ENCODE data around the gene BCORL1.

Gene BCORL1

GRCh38 chrX:129996120-129996519 is 13.7 kb downstream of the BCORL1 start:
- Histone ChIP-seq H3K36me3 (replicated peaks; ENCODE audit: low read depth, low read length) (no peaks in the 10 kb centered on the region), H3K79me2 (ENCODE audit: low read length) (peaks cover 5% of the 10 kb centered on the region; the same call in 1 of the 2 replicates), H3K9me3 (ENCODE audit: insufficient read depth, low read length) (no peaks in the 10 kb centered on the region), H4K20me1 (ENCODE audit: insufficient read depth, low read length) (0 out of 2 replicates have a peak, but pooled peaks cover 10% of the 10 kb centered on the region), H3K27ac (ENCODE audit: low read length) (no peak overlapping the region), H2AFZ (ENCODE audit: low read depth, low read length) (no peak overlapping the region), H3K9ac (ENCODE audit: low read length) (no peak overlapping the region), H3K4me1 (ENCODE audit: low read length) (no peaks in the 10 kb centered on the region), H3K4me3 (ENCODE audit: low read length) (no peak overlapping the region), H3K4me2 (ENCODE audit: low read length) (no peak overlapping the region), H3K27me3 (ENCODE audit: low read depth, low read length) (no peaks in the 10 kb centered on the region)
- TF ChIP-seq EZH2phosphoT487 (IDR thresholded peaks at IDR 0.05; ENCODE audit: low read depth), result no peak
- TF ChIP-seq CTCF (IDR thresholded peaks at IDR 0.05; ENCODE audit: low read depth, low read length), result no peak

- Histone ChIP-seq H3K4me2 (ENCODE audit: low read length) (no peak overlapping the region), H3K27me3 (ENCODE audit: low read depth, low read length) (no peaks in the 10 kb centered on the region), H3K9me3 (ENCODE audit: insufficient read depth, low read length) (no peaks in the 10 kb centered on the region), H3K9ac (ENCODE audit: low read length) (no peak overlapping the region), H3K4me1 (ENCODE audit: low read length) (no peaks in the 10 kb centered on the region), H2AFZ (ENCODE audit: low read depth, low read length) (no peak overlapping the region), H3K36me3 (replicated peaks; ENCODE audit: low read depth, low read length) (no peaks in the 10 kb centered on the region), H4K20me1 (ENCODE audit: insufficient read depth, low read length) (0 out of 2 replicates have a peak, but pooled peaks cover 10% of the 10 kb centered on the region), H3K4me3 (ENCODE audit: low read length) (no peak overlapping the region), H3K79me2 (ENCODE audit: low read length) (peaks cover 5% of the 10 kb centered on the region; the same call in 1 of the 2 replicates), H3K27ac (ENCODE audit: low read length) (no peak overlapping the region)
- TF ChIP-seq CTCF (IDR thresholded peaks at IDR 0.05; ENCODE audit: low read depth, low read length), result no peak
- no peak for TF ChIP-seq EZH2phosphoT487 (IDR thresholded peaks at IDR 0.05; ENCODE audit: low read depth)
Measured at GRCh38 chrX:129997086-129997485, 14.7 kb downstream of the BCORL1 start.

- Histone ChIP-seq H3K27me3 (ENCODE audit: low read depth, low read length) (no peaks in the 10 kb centered on the region), H3K4me3 (ENCODE audit: low read length) (no peak overlapping the region), H3K4me1 (ENCODE audit: low read length) (no peaks in the 10 kb centered on the region), H2AFZ (ENCODE audit: low read depth, low read length) (no peak overlapping the region), H4K20me1 (ENCODE audit: insufficient read depth, low read length) (0 out of 2 replicates have a peak, but pooled peaks cover 10% of the 10 kb centered on the region), H3K9me3 (ENCODE audit: insufficient read depth, low read length) (no peaks in the 10 kb centered on the region), H3K79me2 (ENCODE audit: low read length) (peaks cover 3% of the 10 kb centered on the region; the same call in 1 of the 2 replicates), H3K9ac (ENCODE audit: low read length) (no peak overlapping the region), H3K36me3 (replicated peaks; ENCODE audit: low read depth, low read length) (no peaks in the 10 kb centered on the region), H3K27ac (ENCODE audit: low read length) (no peak overlapping the region), H3K4me2 (ENCODE audit: low read length) (no peak overlapping the region)
- TF ChIP-seq EZH2phosphoT487 (IDR thresholded peaks at IDR 0.05; ENCODE audit: low read depth) (no peak), CTCF (IDR thresholded peaks at IDR 0.05; ENCODE audit: low read depth, low read length) (no peak)
Measured at GRCh38 chrX:129998021-129998420, 15.6 kb downstream of the BCORL1 start.

GRCh38 chrX:130001893-130002292 is 19.5 kb downstream of the BCORL1 start:
- no peak overlapping the region for H3K4me3 ChIP-seq (ENCODE audit: low read length)
- no peak overlapping the region for H3K27ac ChIP-seq (ENCODE audit: low read length)
- H3K4me2 ChIP-seq (ENCODE audit: low read length), result no peak overlapping the region
- no peaks in the 10 kb centered on the region for H3K27me3 ChIP-seq (ENCODE audit: low read depth, low read length)
- no peak overlapping the region for H3K9ac ChIP-seq (ENCODE audit: low read length)
- no peaks in the 10 kb centered on the region for H3K4me1 ChIP-seq (ENCODE audit: low read length)
- H3K79me2 ChIP-seq (ENCODE audit: low read length), result 0 out of 2 replicates have a peak, but pooled peaks cover 3% of the 10 kb centered on the region
- TF ChIP-seq CTCF (IDR thresholded peaks at IDR 0.05; ENCODE audit: low read depth, low read length) (no peak), EZH2phosphoT487 (IDR thresholded peaks at IDR 0.05; ENCODE audit: low read depth) (no peak)
- H2AFZ ChIP-seq (ENCODE audit: low read depth, low read length), result no peak overlapping the region
- peaks cover 1% of the 10 kb centered on the region for H3K36me3 ChIP-seq (replicated peaks; ENCODE audit: low read depth, low read length)
- 0 out of 2 replicates have a peak, but pooled peaks cover 4% of the 10 kb centered on the region for H4K20me1 ChIP-seq (ENCODE audit: insufficient read depth, low read length)
- H3K9me3 ChIP-seq (ENCODE audit: insufficient read depth, low read length), result no peaks in the 10 kb centered on the region

Measured in OCI-LY3 (cell line).